Measurements from ENCODE around the gene SPATA3.

The SPATA3 gene

GRCh38 chr2:231038483-231039293 lies 42.8 kb downstream of the SPATA3 start:
- Histone ChIP-seq H3K4me3 (ENCODE audit: low read depth, low read length) (peak overlapping the region; percentile 70), H3K27me3 (ENCODE audit: insufficient read depth, low read length) (peaks cover 68% of the 10 kb centered on the region), H2AFZ (ENCODE audit: low read length, unreplicated experiment) (no peak overlapping the region), H3K4me1 (ENCODE audit: control insufficient read depth, insufficient read depth, low read length, unreplicated experiment) (no peaks in the 10 kb centered on the region), H3K36me3 (ENCODE audit: insufficient read depth, low read length) (no peaks in the 10 kb centered on the region), H3K27ac (ENCODE audit: low read depth, low read length) (no peak overlapping the region), H3K79me2 (ENCODE audit: control insufficient read depth, insufficient read depth, low read length, unreplicated experiment) (no peaks in the 10 kb centered on the region)

- H3K4me1 ChIP-seq (ENCODE audit: control insufficient read depth, insufficient read depth, low read length, unreplicated experiment), result no peaks in the 10 kb centered on the region
- H3K36me3 ChIP-seq (ENCODE audit: insufficient read depth, low read length), result no peaks in the 10 kb centered on the region
- peaks cover 62% of the 10 kb centered on the region for H3K27me3 ChIP-seq (ENCODE audit: insufficient read depth, low read length)
- no peak overlapping the region for H3K4me3 ChIP-seq (ENCODE audit: low read depth, low read length)
- no peaks in the 10 kb centered on the region for H3K79me2 ChIP-seq (ENCODE audit: control insufficient read depth, insufficient read depth, low read length, unreplicated experiment)
- H2AFZ ChIP-seq (ENCODE audit: low read length, unreplicated experiment), result no peak overlapping the region
- no peak overlapping the region for H3K27ac ChIP-seq (ENCODE audit: low read depth, low read length)
These were observed 43.4 kb downstream of the SPATA3 start for GRCh38 chr2:231039294-231039664.

DNA sequence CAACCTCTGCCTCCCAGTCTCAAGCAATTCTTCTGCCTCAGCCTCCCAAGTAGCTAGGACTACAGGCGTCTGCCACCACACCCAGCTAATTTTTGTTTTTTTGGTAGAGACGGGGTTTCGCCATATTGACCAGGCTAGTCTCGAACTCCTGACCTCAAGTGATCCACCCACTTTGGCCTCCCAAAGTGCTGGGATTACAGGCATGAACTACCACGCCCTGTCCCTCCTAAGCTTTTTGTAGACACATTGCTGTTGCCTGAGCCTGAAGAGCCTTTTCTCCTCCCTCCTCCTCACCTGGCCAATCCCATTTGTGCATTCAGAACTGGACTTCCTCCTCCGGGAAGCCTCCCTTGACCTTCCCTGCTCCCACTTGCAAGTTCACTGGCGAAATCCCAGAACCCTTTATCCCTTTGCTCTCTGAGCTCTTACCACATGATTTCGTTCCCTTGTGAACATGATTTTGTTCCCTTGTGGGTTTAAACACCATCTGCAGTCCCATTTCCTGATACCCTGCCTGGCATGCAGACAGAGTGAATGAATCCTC lies 44.0 kb downstream of the SPATA3 start:
- H2AFZ ChIP-seq (ENCODE audit: low read length, unreplicated experiment), result no peak overlapping the region
- H3K27me3 ChIP-seq (ENCODE audit: insufficient read depth, low read length), result peaks cover 57% of the 10 kb centered on the region
- H3K27ac ChIP-seq (ENCODE audit: low read depth, low read length), result no peak overlapping the region
- no peaks in the 10 kb centered on the region for H3K36me3 ChIP-seq (ENCODE audit: insufficient read depth, low read length)
- no peaks in the 10 kb centered on the region for H3K4me1 ChIP-seq (ENCODE audit: control insufficient read depth, insufficient read depth, low read length, unreplicated experiment)
- H3K79me2 ChIP-seq (ENCODE audit: control insufficient read depth, insufficient read depth, low read length, unreplicated experiment), result no peaks in the 10 kb centered on the region
- H3K4me3 ChIP-seq (ENCODE audit: low read depth, low read length), result no peak overlapping the region

- no peaks in the 10 kb centered on the region for H3K4me1 ChIP-seq (ENCODE audit: control insufficient read depth, insufficient read depth, low read length, unreplicated experiment)
- H3K27ac ChIP-seq (ENCODE audit: low read depth, low read length), result no peak overlapping the region
- no peaks in the 10 kb centered on the region for H3K79me2 ChIP-seq (ENCODE audit: control insufficient read depth, insufficient read depth, low read length, unreplicated experiment)
- no peak overlapping the region for H2AFZ ChIP-seq (ENCODE audit: low read length, unreplicated experiment)
- H3K36me3 ChIP-seq (ENCODE audit: insufficient read depth, low read length), result no peaks in the 10 kb centered on the region
- peaks cover 47% of the 10 kb centered on the region for H3K27me3 ChIP-seq (ENCODE audit: insufficient read depth, low read length)
- H3K4me3 ChIP-seq (ENCODE audit: low read depth, low read length), result no peak overlapping the region
These were observed 45.3 kb downstream of the SPATA3 start for GRCh38 chr2:231041061-231041689.

DNA sequence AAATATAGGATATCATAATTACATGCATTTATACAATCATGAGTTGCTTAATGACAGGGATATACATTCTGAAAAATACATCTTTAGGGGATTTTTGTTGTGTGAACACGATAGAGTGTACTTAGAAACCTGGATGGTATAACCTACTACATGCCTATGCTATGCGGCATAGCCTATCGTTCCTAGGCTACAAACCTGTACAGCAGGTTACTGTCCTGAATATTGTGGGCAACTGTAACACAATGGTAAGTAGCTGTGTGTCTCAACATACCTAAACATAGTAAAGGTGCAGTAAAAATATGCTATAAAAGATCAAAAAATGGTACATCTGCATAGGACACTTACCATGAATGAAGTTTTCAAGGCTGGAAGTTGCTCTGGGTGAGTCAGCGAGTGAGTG lies 47.9 kb downstream of the SPATA3 start:
- Histone ChIP-seq H3K4me3 (ENCODE audit: low read depth, low read length) (no peak overlapping the region), H3K27me3 (ENCODE audit: insufficient read depth, low read length) (peaks cover 49% of the 10 kb centered on the region), H3K36me3 (ENCODE audit: insufficient read depth, low read length) (no peaks in the 10 kb centered on the region), H3K79me2 (ENCODE audit: control insufficient read depth, insufficient read depth, low read length, unreplicated experiment) (no peaks in the 10 kb centered on the region), H3K27ac (ENCODE audit: low read depth, low read length) (no peak overlapping the region), H3K4me1 (ENCODE audit: control insufficient read depth, insufficient read depth, low read length, unreplicated experiment) (no peaks in the 10 kb centered on the region), H2AFZ (ENCODE audit: low read length, unreplicated experiment) (no peak overlapping the region)

DNA sequence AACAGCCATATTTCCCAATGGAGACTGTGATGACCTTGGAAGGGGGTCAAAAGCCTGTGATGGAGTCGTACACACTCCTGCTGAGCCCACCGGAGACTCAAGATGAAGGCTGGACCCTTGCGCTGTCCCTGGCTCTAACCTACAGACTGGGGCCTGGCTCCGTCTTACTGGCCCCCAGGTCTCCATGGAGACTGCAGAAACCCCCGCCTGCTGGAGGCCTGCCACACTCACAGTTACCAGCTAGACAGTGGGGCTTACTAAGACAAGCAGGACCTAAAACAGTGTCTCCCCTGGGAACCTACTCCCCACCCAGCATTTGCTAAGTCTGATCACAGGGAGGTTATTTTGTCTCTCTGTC lies 51.0 kb downstream of the SPATA3 start:
- H2AFZ ChIP-seq (ENCODE audit: low read length, unreplicated experiment), result no peak overlapping the region
- H3K36me3 ChIP-seq (ENCODE audit: insufficient read depth, low read length), result no peaks in the 10 kb centered on the region
- no peak overlapping the region for H3K4me3 ChIP-seq (ENCODE audit: low read depth, low read length)
- no peaks in the 10 kb centered on the region for H3K79me2 ChIP-seq (ENCODE audit: control insufficient read depth, insufficient read depth, low read length, unreplicated experiment)
- no peak overlapping the region for H3K27ac ChIP-seq (ENCODE audit: low read depth, low read length)
- peaks cover 34% of the 10 kb centered on the region for H3K27me3 ChIP-seq (ENCODE audit: insufficient read depth, low read length)
- H3K4me1 ChIP-seq (ENCODE audit: control insufficient read depth, insufficient read depth, low read length, unreplicated experiment), result no peaks in the 10 kb centered on the region

- no peak overlapping the region for H3K4me3 ChIP-seq (ENCODE audit: low read depth, low read length)
- H3K36me3 ChIP-seq (ENCODE audit: insufficient read depth, low read length), result no peaks in the 10 kb centered on the region
- H3K4me1 ChIP-seq (ENCODE audit: control insufficient read depth, insufficient read depth, low read length, unreplicated experiment), result no peaks in the 10 kb centered on the region
- H3K27ac ChIP-seq (ENCODE audit: low read depth, low read length), result no peak overlapping the region
- H3K27me3 ChIP-seq (ENCODE audit: insufficient read depth, low read length), result peaks cover 31% of the 10 kb centered on the region
- no peak overlapping the region for H2AFZ ChIP-seq (ENCODE audit: low read length, unreplicated experiment)
- H3K79me2 ChIP-seq (ENCODE audit: control insufficient read depth, insufficient read depth, low read length, unreplicated experiment), result no peaks in the 10 kb centered on the region
These were observed 51.5 kb downstream of the SPATA3 start for GRCh38 chr2:231047274-231047922.

DNA sequence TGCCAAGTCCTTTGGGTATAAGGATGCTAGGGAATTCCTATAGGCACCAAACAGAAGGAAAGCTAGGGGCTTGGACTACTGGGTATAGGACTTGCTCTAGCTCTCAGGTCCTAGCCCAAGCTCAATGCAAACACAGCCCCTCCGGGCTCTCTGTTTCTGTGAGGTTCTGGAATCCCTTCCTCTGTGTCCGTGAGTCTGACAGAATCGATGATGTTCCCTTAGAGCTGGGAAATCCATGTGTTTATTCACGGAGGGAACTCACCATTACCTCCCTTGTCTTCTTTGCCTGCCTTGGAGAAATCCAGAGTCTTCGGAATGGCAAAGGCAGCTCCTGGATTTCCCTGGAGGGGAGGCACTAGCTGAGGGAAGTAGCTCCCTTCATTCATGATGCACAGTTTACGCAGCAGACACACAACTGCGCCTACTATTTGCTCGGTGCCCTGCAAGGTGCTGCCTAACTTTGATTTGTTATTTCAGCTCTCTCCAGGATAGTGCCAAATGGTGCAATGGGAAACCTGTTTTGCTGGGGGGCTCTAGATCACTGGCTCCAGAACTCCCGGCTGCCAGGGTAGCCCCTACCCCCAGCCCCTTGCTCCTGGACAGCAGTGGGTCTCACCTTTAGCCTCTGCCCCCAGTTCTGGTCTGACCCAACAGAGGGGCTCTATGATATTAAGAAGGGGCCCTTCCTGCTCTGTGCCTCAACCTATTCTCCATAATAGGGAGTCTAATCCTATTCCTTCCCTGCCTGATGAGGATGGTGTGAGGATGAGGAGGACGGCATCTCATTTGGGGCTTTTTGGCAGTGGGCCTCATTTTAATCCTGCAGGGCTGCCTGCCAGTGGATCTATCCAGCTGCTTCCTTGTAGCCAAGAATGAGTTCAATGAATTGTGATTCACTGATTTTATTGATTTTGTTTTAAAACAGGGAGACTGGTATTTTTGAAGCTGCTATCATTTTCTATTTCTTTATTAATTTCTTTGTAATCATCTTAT lies 52.3 kb downstream of the SPATA3 start:
- Histone ChIP-seq H3K36me3 (ENCODE audit: insufficient read depth, low read length) (no peaks in the 10 kb centered on the region), H3K4me3 (ENCODE audit: low read depth, low read length) (no peak overlapping the region), H2AFZ (ENCODE audit: low read length, unreplicated experiment) (no peak overlapping the region), H3K4me1 (ENCODE audit: control insufficient read depth, insufficient read depth, low read length, unreplicated experiment) (no peaks in the 10 kb centered on the region), H3K27ac (ENCODE audit: low read depth, low read length) (no peak overlapping the region), H3K27me3 (ENCODE audit: insufficient read depth, low read length) (peaks cover 31% of the 10 kb centered on the region), H3K79me2 (ENCODE audit: control insufficient read depth, insufficient read depth, low read length, unreplicated experiment) (no peaks in the 10 kb centered on the region)

DNA sequence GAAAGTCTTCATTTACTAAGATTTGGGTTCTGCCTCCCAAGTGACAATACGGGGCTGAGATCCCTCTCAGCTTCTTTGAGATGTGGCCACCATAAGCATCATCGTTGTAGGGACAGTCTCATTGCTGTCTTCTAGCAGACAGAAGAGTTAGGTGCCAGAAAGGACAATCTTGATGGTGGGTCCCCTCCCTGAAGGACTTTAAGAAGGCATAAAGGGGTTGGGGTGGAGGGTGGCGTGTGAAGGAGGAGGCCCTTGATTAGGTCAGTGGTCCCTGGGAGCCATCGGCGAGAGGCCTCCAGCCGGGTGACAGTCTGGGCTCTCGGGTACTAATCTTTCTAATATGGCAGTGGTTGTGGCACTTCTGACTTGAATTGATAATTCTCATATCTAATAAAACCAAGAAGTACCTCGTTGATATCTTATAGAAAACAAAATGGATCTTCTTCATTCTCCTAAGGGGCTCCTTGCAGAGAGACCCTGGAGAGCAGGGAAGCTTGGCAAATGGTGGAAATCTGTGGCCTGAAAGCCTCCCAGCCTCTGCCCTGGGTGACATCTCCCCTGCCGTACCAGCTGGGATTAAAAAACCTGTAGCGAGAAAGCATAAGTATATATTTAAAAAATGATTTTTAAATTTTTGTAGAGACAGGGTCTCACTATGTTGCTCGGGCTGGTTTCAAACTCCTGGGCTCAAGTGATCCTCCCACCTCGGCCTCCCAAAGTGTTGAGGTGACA lies 53.5 kb downstream of the SPATA3 start:
- Histone ChIP-seq H3K27ac (ENCODE audit: low read depth, low read length) (no peak overlapping the region), H3K4me3 (ENCODE audit: low read depth, low read length) (no peak overlapping the region), H2AFZ (ENCODE audit: low read length, unreplicated experiment) (no peak overlapping the region), H3K36me3 (ENCODE audit: insufficient read depth, low read length) (no peaks in the 10 kb centered on the region), H3K79me2 (ENCODE audit: control insufficient read depth, insufficient read depth, low read length, unreplicated experiment) (no peaks in the 10 kb centered on the region), H3K4me1 (ENCODE audit: control insufficient read depth, insufficient read depth, low read length, unreplicated experiment) (no peaks in the 10 kb centered on the region), H3K27me3 (ENCODE audit: insufficient read depth, low read length) (peaks cover 31% of the 10 kb centered on the region)

Measured in ACC112 (cell line).